ENCODE results near the gene SMG6.

The SMG6 gene

DNA sequence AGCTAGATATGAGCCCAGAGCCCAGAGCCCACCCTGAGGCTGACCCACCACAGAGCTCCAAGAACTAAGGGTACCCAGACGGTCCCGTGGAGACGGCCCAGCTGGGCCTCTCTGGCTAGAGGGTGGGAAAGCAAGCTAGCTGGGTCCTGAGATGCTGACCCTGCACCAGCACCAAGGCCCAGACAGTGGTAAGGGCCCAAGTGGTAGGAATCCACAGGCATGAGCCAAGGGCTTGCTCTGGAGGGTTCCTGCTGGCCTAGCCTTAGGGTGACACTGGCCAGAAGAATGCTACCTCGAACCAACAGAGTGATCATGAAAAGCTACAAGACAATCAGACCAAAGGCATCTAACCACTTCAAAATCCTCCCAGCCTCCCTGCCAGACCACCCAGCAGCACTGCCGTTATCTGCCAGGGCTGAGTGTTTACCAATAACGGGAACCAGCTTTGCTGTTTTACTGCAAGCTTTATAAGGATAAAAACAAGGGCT lies 235.5 kb downstream of the SMG6 start:
- ChIA-PET CTCF (interaction anchor here (0.9 to 10.3 kb wide), 8 partner anchors 10 to 196 kb away, joined by 3 to 107 read pairs (median 6); partner anchors contain the start of gene HIC1), POLR2A (interaction anchor here (0.6 to 1.8 kb wide), 4 partner anchors 11 to 28 kb away, joined by 3 to 6 read pairs (median 3); no protein-coding TSS in a partner anchor)
- TF ChIP-seq, protein P1, sequence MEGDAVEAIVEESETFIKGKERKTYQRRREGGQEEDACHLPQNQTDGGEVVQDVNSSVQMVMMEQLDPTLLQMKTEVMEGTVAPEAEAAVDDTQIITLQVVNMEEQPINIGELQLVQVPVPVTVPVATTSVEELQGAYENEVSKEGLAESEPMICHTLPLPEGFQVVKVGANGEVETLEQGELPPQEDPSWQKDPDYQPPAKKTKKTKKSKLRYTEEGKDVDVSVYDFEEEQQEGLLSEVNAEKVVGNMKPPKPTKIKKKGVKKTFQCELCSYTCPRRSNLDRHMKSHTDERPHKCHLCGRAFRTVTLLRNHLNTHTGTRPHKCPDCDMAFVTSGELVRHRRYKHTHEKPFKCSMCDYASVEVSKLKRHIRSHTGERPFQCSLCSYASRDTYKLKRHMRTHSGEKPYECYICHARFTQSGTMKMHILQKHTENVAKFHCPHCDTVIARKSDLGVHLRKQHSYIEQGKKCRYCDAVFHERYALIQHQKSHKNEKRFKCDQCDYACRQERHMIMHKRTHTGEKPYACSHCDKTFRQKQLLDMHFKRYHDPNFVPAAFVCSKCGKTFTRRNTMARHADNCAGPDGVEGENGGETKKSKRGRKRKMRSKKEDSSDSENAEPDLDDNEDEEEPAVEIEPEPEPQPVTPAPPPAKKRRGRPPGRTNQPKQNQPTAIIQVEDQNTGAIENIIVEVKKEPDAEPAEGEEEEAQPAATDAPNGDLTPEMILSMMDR (IDR thresholded peaks at IDR 0.05; ENCODE audit: control extremely low read depth, extremely low read depth, low read depth, missing control alignments) = no peak
- DNase-seq (ENCODE audit: extremely low spot score) = no peak

DNA sequence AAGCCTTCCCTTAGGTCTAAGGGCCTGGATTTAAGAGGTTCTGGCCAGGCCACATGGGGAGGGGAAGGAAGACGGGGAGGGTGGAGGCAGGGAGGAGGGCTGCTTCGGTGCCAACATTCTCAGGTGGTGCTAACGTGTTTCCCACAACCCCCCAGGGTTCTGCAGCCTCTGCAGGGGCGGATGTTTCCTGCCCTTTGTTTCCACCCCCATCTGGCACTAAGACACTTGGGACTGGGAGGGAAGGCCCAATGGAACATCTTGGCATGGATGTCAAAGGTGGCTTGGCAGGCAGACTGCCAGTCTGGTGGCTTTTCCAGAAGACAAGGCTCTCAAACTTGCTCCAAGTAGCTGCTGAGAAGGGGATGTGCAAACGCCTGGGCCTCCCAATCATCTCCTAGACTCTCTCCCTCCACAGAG lies 236.0 kb downstream of the SMG6 start:
- CTCF ChIA-PET = interaction anchor here (1.1 to 10.3 kb wide), 7 partner anchors 9 to 178 kb away, joined by 3 to 107 read pairs (median 7); partner anchors contain the start of gene HIC1
- TF ChIP-seq, protein P1 (IDR thresholded peaks at IDR 0.05; ENCODE audit: control extremely low read depth, extremely low read depth, low read depth, missing control alignments) = no peak
- no peak for DNase-seq (ENCODE audit: extremely low spot score)
- POLR2A ChIA-PET = interaction anchor here (0.9 to 1.8 kb wide), 2 partner anchors 15 to 22 kb away, joined by 3 to 6 read pairs; no protein-coding TSS in a partner anchor

- TF ChIP-seq, protein P1 (IDR thresholded peaks at IDR 0.05; ENCODE audit: control extremely low read depth, extremely low read depth, low read depth, missing control alignments) = no peak
- ChIA-PET CTCF (interaction anchor here (1.1 to 10.3 kb wide), 6 partner anchors 9 to 178 kb away, joined by 3 to 107 read pairs (median 6); no protein-coding TSS in a partner anchor), POLR2A (interaction anchor here (0.9 kb wide), 1 partner anchor 23 kb away, joined by 3 read pairs; no protein-coding TSS in a partner anchor)
Observed at GRCh38 chr17:2067048-2067561, 236.5 kb downstream of the SMG6 start.

DNA sequence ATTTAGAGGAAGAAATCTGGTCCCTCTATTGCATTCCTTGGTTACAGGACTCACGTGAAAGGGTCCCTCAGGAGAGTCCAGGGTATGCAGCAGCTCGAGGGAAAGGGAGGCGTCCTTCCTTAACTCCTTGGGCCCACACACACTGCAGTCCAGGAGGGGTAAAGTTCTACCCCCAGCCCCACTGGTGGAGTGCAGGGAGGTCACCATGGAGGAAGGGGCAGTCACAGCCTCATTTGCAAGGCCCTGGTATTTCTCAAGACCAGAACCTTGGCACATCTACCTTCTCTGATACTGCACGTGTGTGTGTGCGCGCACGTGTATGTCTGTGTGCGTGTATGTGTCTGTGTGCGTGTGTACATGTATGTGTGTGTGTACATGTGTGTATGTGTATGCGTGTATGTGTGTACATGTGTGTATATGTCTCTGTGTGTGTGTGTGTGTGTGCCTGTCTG lies 237.6 kb downstream of the SMG6 start:
- DNase-seq (ENCODE audit: extremely low spot score) = no peak
- TF ChIP-seq, protein P1 (IDR thresholded peaks at IDR 0.05; ENCODE audit: control extremely low read depth, extremely low read depth, low read depth, missing control alignments) = no peak
- POLR2A ChIA-PET = no interaction called here
- CTCF ChIA-PET = interaction anchor here (0.7 to 10.3 kb wide), 13 partner anchors 8 to 287 kb away, joined by 3 to 107 read pairs (median 5); no protein-coding TSS in a partner anchor

More at GRCh38 chr17:2067048-2067561, 236.5 kb downstream of the SMG6 start:
- DNase-seq (ENCODE audit: extremely low spot score) = no peak

DNA sequence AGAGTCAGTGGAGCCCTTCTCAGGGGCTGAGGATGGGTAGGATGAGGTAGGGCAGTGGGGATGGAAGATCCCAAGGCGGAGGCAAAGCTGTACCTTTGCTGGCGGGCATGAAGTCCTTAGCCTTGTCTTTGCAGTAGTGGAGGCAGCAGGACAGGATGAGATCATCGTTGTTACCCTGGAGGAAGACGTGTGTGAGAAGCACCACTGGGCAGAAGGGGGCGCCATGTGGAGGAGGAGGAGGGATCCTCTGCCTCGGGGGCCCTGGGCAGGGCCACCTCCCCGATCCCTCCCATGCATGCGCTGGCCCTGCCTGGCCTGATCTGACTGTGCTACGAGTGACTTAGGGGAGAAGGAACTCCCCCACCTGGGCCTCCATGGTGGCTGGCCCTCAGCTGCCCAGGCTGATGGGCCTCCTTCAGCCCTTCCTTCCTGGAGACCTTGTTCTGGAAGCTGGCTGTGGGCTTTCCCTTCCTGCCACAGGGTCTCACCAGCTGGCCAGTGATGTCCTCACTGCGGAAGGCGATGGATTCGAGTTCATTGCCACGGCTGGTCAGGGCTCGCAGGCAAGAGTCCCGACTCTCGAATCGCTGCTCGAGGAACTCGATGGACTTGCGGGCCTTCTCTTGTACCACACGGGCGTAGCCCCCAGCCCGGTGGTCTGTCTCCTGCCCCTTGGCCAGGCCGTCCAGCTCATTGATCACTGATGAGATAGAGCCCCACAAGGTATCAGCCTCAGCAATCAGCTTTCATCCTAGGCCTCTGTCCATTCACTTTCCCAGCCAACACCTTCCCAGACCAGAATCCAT lies 238.4 kb downstream of the SMG6 start:
- TF ChIP-seq, protein P1 (IDR thresholded peaks at IDR 0.05; ENCODE audit: control extremely low read depth, extremely low read depth, low read depth, missing control alignments) = peak; percentile 70
- CTCF ChIA-PET = interaction anchor here (0.7 to 10.3 kb wide), 23 partner anchors 9 to 288 kb away, joined by 3 to 107 read pairs (median 3); partner anchors contain the start of gene HIC1
- peak; percentile 78 for DNase-seq (ENCODE audit: extremely low spot score)
- POLR2A ChIA-PET = interaction anchor here (0.5 to 2.5 kb wide), 5 partner anchors 10 to 200 kb away, joined by 4 to 10 read pairs (median 6); partner anchors contain the start of gene HIC1

DNA sequence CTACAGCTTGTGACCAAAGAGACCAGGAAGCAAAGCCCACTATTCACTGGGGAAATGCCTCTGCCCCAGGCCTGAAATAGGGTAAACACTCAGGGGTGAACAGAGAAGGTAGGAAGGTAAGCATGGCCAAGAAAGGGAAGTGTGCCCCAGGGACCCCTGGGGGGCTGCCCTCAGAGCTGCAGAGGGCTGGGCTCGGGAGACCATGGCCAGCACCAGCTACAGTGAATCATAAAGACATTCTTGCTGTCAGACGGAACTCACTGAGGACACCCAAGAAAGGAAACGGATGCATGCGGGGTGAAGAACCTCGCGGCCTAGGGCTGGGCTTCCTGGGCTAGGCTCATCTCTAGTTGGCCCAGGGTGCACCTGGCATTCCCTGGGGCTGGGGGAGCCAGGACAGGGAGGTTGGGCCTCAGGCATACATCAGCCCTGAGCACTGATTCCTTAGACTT lies 239.0 kb downstream of the SMG6 start:
- CTCF ChIA-PET = interaction anchor here (0.9 to 10.3 kb wide), 25 partner anchors 8 to 288 kb away, joined by 3 to 107 read pairs (median 3); partner anchors contain the start of gene HIC1

More for the DNA sequence above, 239.0 kb downstream of the SMG6 start:
- POLR2A ChIA-PET = interaction anchor here (0.5 to 2.5 kb wide), 6 partner anchors 9 to 200 kb away, joined by 4 to 10 read pairs (median 6); partner anchors contain the start of gene HIC1
- TF ChIP-seq, protein P1 (IDR thresholded peaks at IDR 0.05; ENCODE audit: control extremely low read depth, extremely low read depth, low read depth, missing control alignments) = no peak
- no peak for DNase-seq (ENCODE audit: extremely low spot score)

Data from GM10248 (cell line).